SK-N-MC (cell line): ENCODE measurements around the gene FUCA1.

ENCODE experiments used
- EZH2 ChIP-seq: fragments of 200-600 bp; sonication (generic); IDR thresholded peaks from one replicate; pipeline ENCODE4 v1.6.1; 2017; ENCODE audit warnings: antibody characterized with exemption
- FOXP2 ChIP-seq: optimal IDR thresholded peaks from 2 replicates; pipeline ENCODE3; 2011; ENCODE audit warnings: mild to moderate bottlenecking, moderate library complexity; ENCODE audit not compliant: insufficient read depth; ENCODE audit errors: extremely low read length, control extremely low read depth
- POLR2AphosphoS5 ChIP-seq: IDR thresholded peaks from 2 replicates; pipeline ENCODE4 v1.6.1; 2012; ENCODE audit warnings: mild to moderate bottlenecking, low read depth, low read length, borderline replicate concordance

- TF ChIP-seq POLR2AphosphoS5, result no peak
- no peak for TF ChIP-seq EZH2
- TF ChIP-seq FOXP2, result no peak
Measured at GRCh38 chr1:23805025-23805424, 63.1 kb downstream of the FUCA1 start.
